GM21825 (cell line): ENCODE results near the gene HADH.

Experiments
- ATAC-seq: cut with Tn5 transposase; IDR thresholded peaks from one replicate; pipeline ENCODE4 v1.9.1; 2021; ENCODE audit warnings: mild to moderate bottlenecking, moderate library complexity; ENCODE audit not compliant: unreplicated experiment

The HADH gene

DNA sequence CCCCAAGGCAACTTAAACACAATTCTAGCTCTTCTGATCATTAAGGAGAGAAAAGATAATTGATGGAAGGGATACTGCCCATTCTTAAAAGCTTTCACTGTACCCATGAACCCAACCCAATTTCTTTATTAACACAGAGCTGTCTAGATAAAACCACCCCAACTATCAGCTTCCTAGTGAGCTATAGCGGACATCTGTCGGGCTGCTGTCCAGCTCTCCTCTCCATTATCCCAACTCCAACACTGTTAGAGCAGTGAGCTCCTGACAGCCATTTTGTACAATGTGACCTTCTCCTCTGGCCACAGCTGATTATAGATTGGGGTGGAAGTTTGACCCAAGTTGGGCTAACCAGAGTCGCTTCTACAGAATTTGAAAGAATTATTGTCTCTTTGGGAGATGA, 66.1 kb downstream of the HADH start:
- ATAC-seq: no peak

DNA sequence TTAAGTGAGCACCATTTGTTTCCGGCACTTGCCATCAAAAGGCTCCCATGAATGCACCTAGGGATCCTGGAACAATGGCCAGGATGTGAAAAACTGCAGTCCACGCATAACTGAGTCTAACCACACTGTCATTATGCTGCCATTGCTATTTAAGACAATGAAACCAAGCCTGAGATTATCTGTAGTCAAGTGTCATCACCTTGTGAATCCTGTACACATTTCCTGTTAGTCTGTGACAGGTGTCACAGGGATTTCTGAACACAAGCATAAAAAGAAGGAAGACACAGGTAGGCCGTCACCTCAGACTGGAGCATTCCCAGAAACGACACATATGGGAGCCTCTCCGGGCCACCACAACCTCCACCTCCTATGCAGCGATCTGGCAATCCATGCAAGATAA, 66.7 kb downstream of the HADH start:
- ATAC-seq: no peak

DNA sequence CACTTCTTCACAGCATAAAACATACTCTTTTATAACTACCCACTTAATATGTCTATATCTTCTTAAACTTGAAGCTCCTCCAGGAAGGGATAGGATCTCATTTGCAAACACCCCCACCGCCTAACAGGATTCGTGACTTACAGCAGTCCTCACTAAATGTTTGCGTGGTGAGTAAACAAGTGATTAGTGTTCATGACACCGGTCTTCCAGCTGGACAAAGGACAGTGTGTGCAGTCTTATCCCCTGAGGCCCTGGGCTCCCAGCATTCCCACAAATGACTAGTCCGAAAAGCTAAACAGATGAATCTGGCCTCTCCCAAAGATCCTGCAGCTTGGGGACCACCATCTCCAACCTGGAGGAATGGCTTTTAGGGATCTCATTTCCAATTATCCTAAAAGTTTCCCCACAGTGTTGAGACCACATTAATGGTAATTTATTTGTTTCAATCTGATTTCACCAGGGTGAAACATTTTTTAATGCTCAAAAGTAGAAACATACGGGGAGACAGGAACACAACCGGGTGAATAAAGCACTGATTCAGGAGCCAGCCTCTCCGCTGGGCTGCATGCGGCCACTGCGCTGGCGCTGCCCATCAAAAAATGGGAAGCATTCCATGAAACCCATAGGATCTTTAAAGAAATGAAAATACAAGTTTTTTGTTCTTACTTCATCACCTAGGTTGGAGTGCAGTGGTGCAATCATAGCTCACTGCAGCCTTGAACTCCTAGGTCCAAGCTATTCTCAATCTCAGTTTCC, 69.2 kb downstream of the HADH start:
- ATAC-seq: no peak

GRCh38 chr4:108060164-108060563, 70.5 kb downstream of the HADH start:
- ATAC-seq: no peak

DNA sequence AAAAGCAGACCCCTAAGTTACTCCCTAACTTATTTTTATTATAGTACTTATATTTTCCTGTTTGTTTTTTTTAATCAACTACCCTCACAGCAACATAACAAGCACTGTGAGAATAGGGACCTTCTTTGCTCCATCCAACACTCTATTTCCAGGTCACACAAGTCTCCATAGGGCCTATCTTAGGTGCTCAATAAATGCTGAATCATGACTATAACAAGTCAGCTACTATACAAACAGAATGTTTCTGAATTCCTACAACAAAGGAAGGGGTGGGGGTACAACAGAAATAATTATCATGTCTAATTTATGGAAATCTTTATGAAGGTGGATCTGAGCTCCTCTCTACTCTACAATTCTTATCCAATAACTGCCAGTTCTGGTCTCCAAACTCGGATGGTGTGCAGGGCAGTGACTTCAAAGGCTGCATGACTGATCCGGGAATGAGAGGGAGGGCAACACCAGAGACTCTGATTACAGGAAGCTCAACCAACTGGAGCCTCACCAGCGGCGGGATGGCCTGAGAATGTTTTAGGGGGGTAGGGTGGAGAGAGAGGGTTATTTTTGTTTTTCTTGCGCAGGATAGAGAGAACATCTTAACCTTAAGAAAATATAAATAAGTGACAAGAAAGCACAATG, 71.1 kb downstream of the HADH start:
- no peak for ATAC-seq

DNA sequence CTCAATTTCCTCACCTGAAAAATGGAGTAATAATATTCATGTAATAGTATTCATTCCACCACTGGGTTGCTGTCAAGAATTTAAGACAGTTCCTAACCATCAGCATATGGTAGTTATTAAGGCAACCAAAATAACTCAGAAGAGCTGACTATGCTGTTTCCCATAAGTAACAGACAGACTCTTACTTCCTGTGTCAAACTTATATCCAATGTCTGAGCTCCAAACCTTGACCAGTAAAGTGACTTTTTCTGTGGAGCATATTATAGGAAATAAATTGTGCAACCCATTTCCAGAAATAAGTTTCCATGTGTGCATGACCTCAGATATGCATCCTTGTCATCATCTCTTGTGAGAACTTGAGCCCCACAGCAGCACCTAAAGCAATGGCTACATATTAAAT, 78.8 kb downstream of the HADH start:
- ATAC-seq: no peak

GRCh38 chr4:108070775-108071174, 81.1 kb downstream of the HADH start:
- ATAC-seq: no peak

GRCh38 chr4:108072300-108072699, 82.6 kb downstream of the HADH start:
- no peak for ATAC-seq

DNA sequence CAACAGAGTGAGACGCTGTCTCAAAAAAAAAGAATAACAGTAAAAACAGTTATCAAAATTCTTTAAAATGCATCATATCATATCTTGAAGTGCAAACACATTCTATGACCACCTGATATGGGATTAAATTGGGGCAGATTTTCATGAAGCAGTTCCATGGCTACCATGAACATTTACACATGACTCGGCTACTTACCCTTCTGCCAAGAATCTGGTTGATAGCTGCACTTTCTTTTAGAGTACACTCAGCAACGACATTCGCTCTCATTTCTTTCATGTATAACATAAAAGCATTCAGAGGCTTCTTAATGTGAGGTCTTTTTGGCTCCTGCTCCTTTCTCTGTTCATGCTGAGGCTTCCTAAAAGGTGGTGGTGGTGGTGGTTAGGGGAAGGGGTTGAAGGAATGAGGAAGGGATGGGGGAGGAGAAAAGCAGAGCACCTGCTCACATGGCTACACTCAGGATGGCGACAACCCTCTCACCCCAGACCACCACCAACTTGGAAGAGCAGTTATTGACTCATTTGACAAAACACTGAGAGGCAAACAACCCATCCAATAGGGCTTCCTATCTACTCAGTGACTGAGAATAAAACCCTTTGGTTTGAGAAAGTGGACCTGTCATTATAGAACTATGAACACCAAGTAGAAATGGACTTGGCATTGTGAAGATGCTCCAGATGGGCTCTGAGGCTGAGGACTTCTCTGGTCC, 88.5 kb downstream of the HADH start:
- ATAC-seq: no peak

DNA sequence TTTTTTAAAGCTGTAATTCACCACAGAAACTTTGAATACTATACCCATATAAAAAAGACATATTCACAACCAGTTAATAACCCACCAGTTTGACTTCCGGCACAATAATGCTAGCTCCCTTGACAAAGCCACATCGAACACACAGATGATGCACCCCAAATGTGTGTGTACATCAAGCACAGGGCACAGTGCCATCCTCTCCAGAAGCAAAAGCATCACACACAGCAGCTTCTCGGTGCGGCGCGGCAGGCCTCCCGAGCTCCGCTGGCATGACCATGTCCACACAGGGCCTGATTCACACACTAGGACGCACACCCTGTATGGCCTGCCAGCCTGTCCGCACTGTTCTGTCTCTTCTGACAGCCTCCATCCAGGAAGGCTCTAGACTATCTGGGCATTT, 91.1 kb downstream of the HADH start:
- ATAC-seq: no peak

- no peak for ATAC-seq
Observed at GRCh38 chr4:108081256-108081655, 91.6 kb downstream of the HADH start.
